GM23338 (cell line): ENCODE data around the gene TMEM63B. TPM values are rescaled to one million over a fixed set of nuclear protein-coding genes. Genes with fewer than 3 reads are reported as not detected.

ENCODE experiments used
- ATAC-seq: fragments of 200-7000 bp; cut with Tn5 transposase; 3 replicates; pipeline ENCODE4 v1.9.1; 2020
- DNase-seq: peaks from one replicate; pipeline ENCODE4 v3.0.0-alpha.2; 2015; ENCODE audit warnings: low spot score
- H2AFZ ChIP-seq: fragments of 200-600 bp; sonication (generic); 2 replicates; pipeline ENCODE4 v1.8.0; 2016; ENCODE audit warnings: antibody characterized with exemption, mild to moderate bottlenecking, moderate library complexity
- H3F3A ChIP-seq: fragments of 200-600 bp; sonication (generic); replicated peaks from 2 replicates; pipeline ENCODE4 v1.8.0; 2017; ENCODE audit warnings: antibody characterized with exemption, mixed run types, low read depth
- H3K27ac ChIP-seq: fragments of 200-600 bp; sonication (generic); 2 replicates; pipeline ENCODE4 v1.6.1; 2016; ENCODE audit warnings: low read depth
- H3K27me3 ChIP-seq: fragments of 200-600 bp; sonication (generic); 2 replicates; pipeline ENCODE4 v1.8.0; 2016; ENCODE audit warnings: mild to moderate bottlenecking, mixed run types, moderate library complexity; ENCODE audit not compliant: insufficient read depth
- H3K36me3 ChIP-seq: fragments of 200-600 bp; sonication (generic); 2 replicates; pipeline ENCODE4 v1.8.0; 2016; ENCODE audit warnings: mild to moderate bottlenecking; ENCODE audit not compliant: insufficient read depth
- H3K4me1 ChIP-seq: fragments of 200-600 bp; sonication (generic); 2 replicates; pipeline ENCODE4 v1.8.0; 2016; ENCODE audit warnings: mild to moderate bottlenecking, moderate library complexity; ENCODE audit not compliant: insufficient read depth
- H3K4me2 ChIP-seq: fragments of 200-600 bp; sonication (generic); 2 replicates; pipeline ENCODE4 v1.7.1; 2017; ENCODE audit warnings: mixed run types
- H3K4me3 ChIP-seq: fragments of 200-600 bp; sonication (generic); 2 replicates; pipeline ENCODE4 v1.6.1; 2016; ENCODE audit warnings: mixed run types
- H3K79me2 ChIP-seq: fragments of 200-600 bp; sonication (generic); replicated peaks from 2 replicates; pipeline ENCODE4 v1.8.0; 2017; ENCODE audit warnings: mild to moderate bottlenecking; ENCODE audit not compliant: insufficient read depth
- H3K9me2 ChIP-seq: fragments of 200-600 bp; sonication (generic); 2 replicates; pipeline ENCODE4 v1.8.0; 2017; ENCODE audit not compliant: insufficient read depth
- H4K20me1 ChIP-seq: fragments of 200-600 bp; sonication (generic); replicated peaks from 2 replicates; pipeline ENCODE4 v1.8.0; 2017; ENCODE audit warnings: mild to moderate bottlenecking; ENCODE audit not compliant: insufficient read depth
- H3K27ac Mint-ChIP-seq: 2 replicates; pipeline ENCODE4 v1.8.0; 2020; ENCODE audit warnings: inconsistent platforms, mild to moderate bottlenecking, moderate library complexity, mixed read lengths
- H3K27me3 Mint-ChIP-seq: 3 replicates; pipeline ENCODE4 v1.8.0; 2022; ENCODE audit warnings: low read depth, mild to moderate bottlenecking, moderate library complexity, mixed read lengths, inconsistent platforms; ENCODE audit not compliant: insufficient read depth, poor library complexity
- H3K36me3 Mint-ChIP-seq: 3 replicates; pipeline ENCODE4 v1.8.0; 2021; ENCODE audit warnings: low read depth, mild to moderate bottlenecking, inconsistent platforms, moderate library complexity, mixed read lengths
- H3K4me1 Mint-ChIP-seq: 3 replicates; pipeline ENCODE4 v1.8.0; 2020; ENCODE audit warnings: mild to moderate bottlenecking, inconsistent platforms, mixed read lengths
- H3K4me3 Mint-ChIP-seq: 3 replicates; pipeline ENCODE4 v1.8.0; 2021; ENCODE audit warnings: moderate library complexity, mild to moderate bottlenecking, inconsistent platforms, mixed read lengths
- H3K9me3 Mint-ChIP-seq: 3 replicates; pipeline ENCODE4 v1.8.0; 2020; ENCODE audit warnings: moderate library complexity, mild to moderate bottlenecking, inconsistent platforms, mixed read lengths
- CREB1 ChIP-seq: fragments of 250-450 bp; sonication (Bioruptor Pico); IDR thresholded peaks from 2 replicates; pipeline ENCODE4 v1.5.0; 2020; ENCODE audit warnings: low read depth, mild to moderate bottlenecking, moderate library complexity
- CTCF ChIP-seq, 2 experiments: fragments of 200-600 bp in 1 of 2; sonication (generic) in 1 of 2; conservative IDR thresholded peaks; 2 replicates each; pipeline versions ENCODE4 v1.5.1 to v1.6.1; 2016 to 2017; ENCODE audit warnings: antibody characterized with exemption in 2 of 2, low read depth in 2 of 2, mild to moderate bottlenecking in 2 of 2, moderate library complexity in 1 of 2
- EZH2 ChIP-seq: fragments of 200-600 bp; sonication (generic); IDR thresholded peaks from one replicate; pipeline ENCODE4 v1.8.0; 2017; ENCODE audit warnings: antibody characterized with exemption, mild to moderate bottlenecking, low read depth; ENCODE audit not compliant: unreplicated experiment
- EZH2phosphoT487 ChIP-seq: fragments of 200-600 bp; sonication (generic); IDR thresholded peaks from one replicate; pipeline ENCODE4 v1.8.1; 2018; ENCODE audit warnings: antibody characterized with exemption; ENCODE audit not compliant: unreplicated experiment
- JUNB ChIP-seq: IDR thresholded peaks from one replicate; pipeline ENCODE4 v1.6.1; 2016; ENCODE audit warnings: antibody characterized with exemption; ENCODE audit not compliant: unreplicated experiment
- NANOG ChIP-seq: IDR thresholded peaks from 2 replicates; pipeline ENCODE4 v1.6.1; 2016; ENCODE audit warnings: antibody characterized with exemption, borderline replicate concordance
- POLR2AphosphoS5 ChIP-seq: IDR thresholded peaks from 2 replicates; pipeline ENCODE4 v1.6.1; 2016; ENCODE audit warnings: antibody characterized with exemption, low read depth
- REST ChIP-seq: IDR thresholded peaks from one replicate; pipeline ENCODE4 v1.6.1; 2018; ENCODE audit warnings: antibody characterized with exemption; ENCODE audit not compliant: unreplicated experiment
- STAT1 ChIP-seq: IDR thresholded peaks from one replicate; pipeline ENCODE4 v1.6.1; 2016; ENCODE audit warnings: antibody characterized with exemption; ENCODE audit not compliant: unreplicated experiment
- ZNF114 ChIP-seq: fragments of 250-450 bp; sonication (Bioruptor Pico); IDR thresholded peaks from 2 replicates; pipeline ENCODE4 v1.5.0; 2020; ENCODE audit warnings: mild to moderate bottlenecking, moderate library complexity
- ZNF331 ChIP-seq: fragments of 250-450 bp; sonication (Bioruptor Pico); IDR thresholded peaks from 2 replicates; pipeline ENCODE4 v1.5.0; 2020; ENCODE audit warnings: low read depth, mild to moderate bottlenecking, moderate library complexity
- polyA plus RNA-seq: library from polyadenylated mRNA; unstranded; fragments of >200 nt; fragmentation: Nextera tagmentation; extraction: Ambion mirVana; gene quantifications from 2 replicates; pipeline ENCODE4 v1.2.1, GENCODE V29; 2016
- total RNA-seq: library from RNA; depleted of rRNA; stranded (reverse); fragments of >200 nt; shearing (Covaris generic); gene quantifications from 2 replicates; pipeline ENCODE4 v1.2.3, GENCODE V29; 2014
- TF ChIP-seq, protein P1 (sequence below): IDR thresholded peaks from 2 replicates; pipeline ENCODE4 v1.6.1; 2016; ENCODE audit warnings: antibody characterized with exemption
- TF ChIP-seq, protein P2 (sequence below): fragments of 250-450 bp; sonication (Bioruptor Pico); IDR thresholded peaks from 2 replicates; pipeline ENCODE4 v1.5.0; 2020; ENCODE audit warnings: mild to moderate bottlenecking, moderate library complexity

TMEM63B gene
- total and polyA plus RNA-seq, 2 experiments from 2014 or later, result 10.1 to 36.0 TPM

DNA sequence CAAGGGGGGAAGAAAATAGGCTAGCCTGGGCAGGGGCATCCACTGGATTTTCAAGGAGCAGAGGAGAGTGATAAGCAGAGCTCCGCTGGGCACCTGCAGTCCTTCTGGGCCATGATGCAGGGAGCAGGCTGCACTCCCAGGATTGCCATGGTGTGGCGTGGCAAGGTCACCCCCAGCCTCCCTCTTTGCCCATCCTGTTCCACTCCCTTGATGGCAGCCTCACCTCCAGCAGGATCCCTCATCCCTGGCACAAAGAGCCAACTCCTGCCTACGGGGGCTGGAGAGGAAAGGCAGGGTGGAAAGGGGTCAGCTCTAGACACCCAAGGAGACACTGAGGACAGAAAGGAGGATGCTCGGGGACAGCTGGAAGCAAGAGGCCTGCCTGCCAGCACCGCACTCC is 67.0 kb downstream of the TMEM63B start:
- ATAC-seq (no peak), DNase-seq (no peak)
- Histone ChIP-seq H3K36me3 (no peaks in the 10 kb centered on the region), H2AFZ (no peak overlapping the region), H3F3A (0 out of 2 replicates have a peak, but pooled peaks cover 5% of the 10 kb centered on the region), H3K4me2 (no peak overlapping the region), H4K20me1 (no peaks in the 10 kb centered on the region), H3K79me2 (no peaks in the 10 kb centered on the region), H3K27me3 (no peaks in the 10 kb centered on the region), H3K27ac (no peak overlapping the region; the same call in 1 of the 2 replicates), H3K4me1 (0 out of 2 replicates have a peak, but pooled peaks cover 7% of the 10 kb centered on the region), H3K9me2 (no peaks in the 10 kb centered on the region), H3K4me3 (no peak overlapping the region)
- H3K27me3 Mint-ChIP-seq, result peaks cover 15% of the 10 kb centered on the region
- H3K4me3 Mint-ChIP-seq, result no peak overlapping the region; the same call in 2 of the 3 replicates
- peaks cover 11% of the 10 kb centered on the region for H3K4me1 Mint-ChIP-seq
- no peaks in the 10 kb centered on the region for H3K36me3 Mint-ChIP-seq
- no peak overlapping the region for H3K27ac Mint-ChIP-seq
- TF ChIP-seq CREB1 (CRISPR knock-in tag) (no peak), POLR2AphosphoS5 (no peak), STAT1 (no peak), JUNB (no peak), ZNF331 (CRISPR knock-in tag) (no peak), NANOG (no peak), REST (no peak), EZH2 (no peak), ZNF114 (no peak), CTCF (conservative IDR thresholded peaks at IDR 0.05; ENCODE audit: low read depth in 2 of 2) (no peak), EZH2phosphoT487 (no peak)
- TF ChIP-seq, protein P1, sequence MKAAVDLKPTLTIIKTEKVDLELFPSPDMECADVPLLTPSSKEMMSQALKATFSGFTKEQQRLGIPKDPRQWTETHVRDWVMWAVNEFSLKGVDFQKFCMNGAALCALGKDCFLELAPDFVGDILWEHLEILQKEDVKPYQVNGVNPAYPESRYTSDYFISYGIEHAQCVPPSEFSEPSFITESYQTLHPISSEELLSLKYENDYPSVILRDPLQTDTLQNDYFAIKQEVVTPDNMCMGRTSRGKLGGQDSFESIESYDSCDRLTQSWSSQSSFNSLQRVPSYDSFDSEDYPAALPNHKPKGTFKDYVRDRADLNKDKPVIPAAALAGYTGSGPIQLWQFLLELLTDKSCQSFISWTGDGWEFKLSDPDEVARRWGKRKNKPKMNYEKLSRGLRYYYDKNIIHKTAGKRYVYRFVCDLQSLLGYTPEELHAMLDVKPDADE, result no peak
- TF ChIP-seq, protein P2, sequence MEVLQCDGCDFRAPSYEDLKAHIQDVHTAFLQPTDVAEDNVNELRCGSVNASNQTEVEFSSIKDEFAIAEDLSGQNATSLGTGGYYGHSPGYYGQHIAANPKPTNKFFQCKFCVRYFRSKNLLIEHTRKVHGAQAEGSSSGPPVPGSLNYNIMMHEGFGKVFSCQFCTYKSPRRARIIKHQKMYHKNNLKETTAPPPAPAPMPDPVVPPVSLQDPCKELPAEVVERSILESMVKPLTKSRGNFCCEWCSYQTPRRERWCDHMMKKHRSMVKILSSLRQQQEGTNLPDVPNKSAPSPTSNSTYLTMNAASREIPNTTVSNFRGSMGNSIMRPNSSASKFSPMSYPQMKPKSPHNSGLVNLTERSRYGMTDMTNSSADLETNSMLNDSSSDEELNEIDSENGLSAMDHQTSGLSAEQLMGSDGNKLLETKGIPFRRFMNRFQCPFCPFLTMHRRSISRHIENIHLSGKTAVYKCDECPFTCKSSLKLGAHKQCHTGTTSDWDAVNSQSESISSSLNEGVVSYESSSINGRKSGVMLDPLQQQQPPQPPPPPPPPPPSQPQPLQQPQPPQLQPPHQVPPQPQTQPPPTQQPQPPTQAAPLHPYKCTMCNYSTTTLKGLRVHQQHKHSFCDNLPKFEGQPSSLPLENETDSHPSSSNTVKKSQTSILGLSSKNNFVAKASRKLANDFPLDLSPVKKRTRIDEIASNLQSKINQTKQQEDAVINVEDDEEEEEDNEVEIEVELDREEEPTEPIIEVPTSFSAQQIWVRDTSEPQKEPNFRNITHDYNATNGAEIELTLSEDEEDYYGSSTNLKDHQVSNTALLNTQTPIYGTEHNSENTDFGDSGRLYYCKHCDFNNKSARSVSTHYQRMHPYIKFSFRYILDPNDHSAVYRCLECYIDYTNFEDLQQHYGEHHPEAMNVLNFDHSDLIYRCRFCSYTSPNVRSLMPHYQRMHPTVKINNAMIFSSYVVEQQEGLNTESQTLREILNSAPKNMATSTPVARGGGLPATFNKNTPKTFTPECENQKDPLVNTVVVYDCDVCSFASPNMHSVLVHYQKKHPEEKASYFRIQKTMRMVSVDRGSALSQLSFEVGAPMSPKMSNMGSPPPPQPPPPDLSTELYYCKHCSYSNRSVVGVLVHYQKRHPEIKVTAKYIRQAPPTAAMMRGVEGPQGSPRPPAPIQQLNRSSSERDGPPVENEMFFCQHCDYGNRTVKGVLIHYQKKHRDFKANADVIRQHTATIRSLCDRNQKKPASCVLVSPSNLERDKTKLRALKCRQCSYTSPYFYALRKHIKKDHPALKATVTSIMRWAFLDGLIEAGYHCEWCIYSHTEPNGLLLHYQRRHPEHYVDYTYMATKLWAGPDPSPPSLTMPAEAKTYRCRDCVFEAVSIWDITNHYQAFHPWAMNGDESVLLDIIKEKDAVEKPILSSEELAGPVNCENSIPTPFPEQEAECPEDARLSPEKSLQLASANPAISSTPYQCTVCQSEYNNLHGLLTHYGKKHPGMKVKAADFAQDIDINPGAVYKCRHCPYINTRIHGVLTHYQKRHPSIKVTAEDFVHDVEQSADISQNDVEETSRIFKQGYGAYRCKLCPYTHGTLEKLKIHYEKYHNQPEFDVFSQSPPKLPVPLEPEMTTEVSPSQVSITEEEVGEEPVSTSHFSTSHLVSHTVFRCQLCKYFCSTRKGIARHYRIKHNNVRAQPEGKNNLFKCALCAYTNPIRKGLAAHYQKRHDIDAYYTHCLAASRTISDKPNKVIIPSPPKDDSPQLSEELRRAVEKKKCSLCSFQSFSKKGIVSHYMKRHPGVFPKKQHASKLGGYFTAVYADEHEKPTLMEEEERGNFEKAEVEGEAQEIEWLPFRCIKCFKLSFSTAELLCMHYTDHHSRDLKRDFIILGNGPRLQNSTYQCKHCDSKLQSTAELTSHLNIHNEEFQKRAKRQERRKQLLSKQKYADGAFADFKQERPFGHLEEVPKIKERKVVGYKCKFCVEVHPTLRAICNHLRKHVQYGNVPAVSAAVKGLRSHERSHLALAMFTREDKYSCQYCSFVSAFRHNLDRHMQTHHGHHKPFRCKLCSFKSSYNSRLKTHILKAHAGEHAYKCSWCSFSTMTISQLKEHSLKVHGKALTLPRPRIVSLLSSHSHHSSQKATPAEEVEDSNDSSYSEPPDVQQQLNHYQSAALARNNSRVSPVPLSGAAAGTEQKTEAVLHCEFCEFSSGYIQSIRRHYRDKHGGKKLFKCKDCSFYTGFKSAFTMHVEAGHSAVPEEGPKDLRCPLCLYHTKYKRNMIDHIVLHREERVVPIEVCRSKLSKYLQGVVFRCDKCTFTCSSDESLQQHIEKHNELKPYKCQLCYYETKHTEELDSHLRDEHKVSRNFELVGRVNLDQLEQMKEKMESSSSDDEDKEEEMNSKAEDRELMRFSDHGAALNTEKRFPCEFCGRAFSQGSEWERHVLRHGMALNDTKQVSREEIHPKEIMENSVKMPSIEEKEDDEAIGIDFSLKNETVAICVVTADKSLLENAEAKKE (CRISPR knock-in tag), result no peak
- H3K9me3 Mint-ChIP-seq, result no peaks in the 10 kb centered on the region
